G401.6 (cell line): ENCODE measurements around the gene OSBPL8.
"Not testable (repeated sequence)": the region's sequence is repeated elsewhere in the genome, so short reads cannot be mapped to it uniquely, and the experiment has no call there.

ENCODE experiments used
- FAIRE-seq: peaks from 2 replicates; lab custom pipeline; 2012; peaks lifted over from hg19 to GRCh38; lab: Jason Lieb, UNC

The OSBPL8 gene

GRCh38 chr12:76348079-76348901 is 211.3 kb downstream of the OSBPL8 start, which contains the start of gene BBS10:
BBS10 (minus strand) TSS chr12:76348415; CDS start chr12:76348358, 57 bp downstream.
- FAIRE-seq, result peak; percentile 40

- peak; percentile 50 for FAIRE-seq
Observed at GRCh38 chr12:76346798-76347420, 212.7 kb downstream of the OSBPL8 start.

- no peak for FAIRE-seq
Observed at GRCh38 chr12:76346236-76346635, 213.3 kb downstream of the OSBPL8 start.

GRCh38 chr12:76345569-76345968 is 214.0 kb downstream of the OSBPL8 start:
- FAIRE-seq, result no peak

GRCh38 chr12:76341436-76342030 is 218.0 kb downstream of the OSBPL8 start:
- FAIRE-seq, result no peak

- FAIRE-seq, result no peak
Observed at GRCh38 chr12:76340680-76341435, 218.7 kb downstream of the OSBPL8 start.

GRCh38 chr12:76337583-76337982 is 222.0 kb downstream of the OSBPL8 start:
- no peak for FAIRE-seq

GRCh38 chr12:76332606-76333005 is 227.0 kb downstream of the OSBPL8 start:
- no peak for FAIRE-seq

- FAIRE-seq, result no peak
Observed at GRCh38 chr12:76329606-76330005, 230.0 kb downstream of the OSBPL8 start.

GRCh38 chr12:76329159-76329558 is 230.4 kb downstream of the OSBPL8 start:
- no peak for FAIRE-seq

- not testable (repeated sequence) for FAIRE-seq
Observed at GRCh38 chr12:76319595-76320319, 239.8 kb downstream of the OSBPL8 start.

- FAIRE-seq, result no peak
Observed at GRCh38 chr12:76318773-76319594, 240.6 kb downstream of the OSBPL8 start.

GRCh38 chr12:76317976-76318375 is 241.6 kb downstream of the OSBPL8 start:
- FAIRE-seq, result no peak

GRCh38 chr12:76316468-76316867 is 243.1 kb downstream of the OSBPL8 start:
- FAIRE-seq, result no peak

GRCh38 chr12:76313299-76313698 is 246.3 kb downstream of the OSBPL8 start:
- FAIRE-seq, result no peak

- no peak for FAIRE-seq
Observed at GRCh38 chr12:76312315-76312714, 247.3 kb downstream of the OSBPL8 start.

- FAIRE-seq, result no peak
Observed at GRCh38 chr12:76311796-76312195, 247.8 kb downstream of the OSBPL8 start.

- no peak for FAIRE-seq
Observed at GRCh38 chr12:76310110-76310509, 249.5 kb downstream of the OSBPL8 start.

- no peak for FAIRE-seq
Observed at GRCh38 chr12:76308866-76309265, 250.7 kb downstream of the OSBPL8 start.

- no peak for FAIRE-seq
Observed at GRCh38 chr12:76307083-76307482, 252.5 kb downstream of the OSBPL8 start.

GRCh38 chr12:76303989-76304460 is 255.5 kb downstream of the OSBPL8 start:
- FAIRE-seq, result no peak
